K562 treated with DMSO at 1 percent for 4 hours (cell line): ENCODE measurements around the gene AHCYL2. TPM values are rescaled to one million over a fixed set of nuclear protein-coding genes. Genes with fewer than 3 reads are reported as not detected.

Source experiments
- total RNA-seq: library from RNA; unstranded; fragments of 300-600 nt; gene quantifications from 2 replicates; pipeline ENCODE4 v1.2.3, GENCODE V29; 2022; ENCODE audit not compliant: insufficient read depth

AHCYL2 gene
- 6.5 and 8.0 TPM in 2 replicates for total RNA-seq

GRCh38 chr7:129224251-129225205 is at the start of gene AHCYL2:
TSS of gene AHCYL2 (plus strand) at chr7:129225030.

GRCh38 chr7:129188372-129188891 is 36.4 kb upstream of the AHCYL2 start, which contains the start of gene SMO:
TSS of gene SMO (plus strand) at chr7:129188633. CDS start at chr7:129189152, 519 bp downstream.

GRCh38 chr7:129433847-129434674 is 209.2 kb downstream of the AHCYL2 start, which contains the start of gene STRIP2:
TSS of gene STRIP2 (plus strand) at chr7:129434432. CDS start at chr7:129434473, 41 bp downstream.

Other genes starting within 250 kb of the AHCYL2 start
- gene TNPO3, start 169.9 kb upstream of the AHCYL2 start, total RNA-seq: 70.2 and 80.2 TPM in 2 replicates
- gene TSPAN33, start 80.3 kb upstream of the AHCYL2 start, total RNA-seq: not detected in 2 replicates
- not detected in 2 replicates for gene SMO, start 36.4 kb upstream of the AHCYL2 start, total RNA-seq
- 12.6 and 22.5 TPM in 2 replicates for gene STRIP2, start 209.4 kb downstream of the AHCYL2 start, total RNA-seq